Forelimb muscle (tissue), 1 donor: ENCODE results near the gene RBCK1. TPM values are rescaled to one million over a fixed set of nuclear protein-coding genes. Genes with fewer than 3 reads are reported as not detected.

ENCODE experiments used
- DNase-seq: peaks from one replicate; pipeline ENCODE4 v3.0.0-alpha.2; 2013; ENCODE audit warnings: low read depth
- polyA plus RNA-seq: library from polyadenylated mRNA; unstranded; fragments of 120-200 nt; gene quantifications from one replicate; pipeline ENCODE4 v1.2.1, GENCODE V29; 2013; ENCODE audit not compliant: insufficient read length

Gene RBCK1
- polyA plus RNA-seq, 1 donor = 48.3 TPM

DNA sequence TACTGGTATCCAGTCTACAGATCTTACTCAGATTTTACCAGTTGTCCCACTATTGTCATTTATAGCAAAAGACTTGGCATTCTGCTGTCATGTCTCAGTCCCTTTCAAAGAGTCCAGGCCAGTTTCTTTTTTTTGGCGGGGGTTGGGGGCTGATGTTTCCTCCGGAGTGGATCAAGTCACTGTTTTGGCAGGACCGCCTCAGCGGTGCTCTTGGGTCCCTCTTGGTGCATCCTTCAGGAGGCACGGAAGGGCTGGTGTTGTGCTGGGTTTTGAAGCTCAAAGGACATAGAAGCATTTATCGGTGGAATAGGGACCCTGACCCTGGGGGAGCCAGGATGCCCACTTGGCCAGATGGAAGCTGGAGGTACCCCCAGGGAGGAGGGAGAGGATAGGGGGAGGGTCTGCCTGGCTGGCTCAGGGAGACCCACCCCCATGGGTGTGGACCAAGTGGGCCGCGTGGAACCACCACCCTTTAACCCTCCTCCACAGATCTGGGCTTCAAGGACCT is 10.8 kb downstream of the RBCK1 start:
- no peak for DNase-seq

GRCh38 chr20:419556-420165 is 11.6 kb downstream of the RBCK1 start:
- no peak for DNase-seq

GRCh38 chr20:420166-420620 is 12.1 kb downstream of the RBCK1 start:
- DNase-seq = no peak

- no peak for DNase-seq
Observed at GRCh38 chr20:420721-421574, 12.8 kb downstream of the RBCK1 start.

DNA sequence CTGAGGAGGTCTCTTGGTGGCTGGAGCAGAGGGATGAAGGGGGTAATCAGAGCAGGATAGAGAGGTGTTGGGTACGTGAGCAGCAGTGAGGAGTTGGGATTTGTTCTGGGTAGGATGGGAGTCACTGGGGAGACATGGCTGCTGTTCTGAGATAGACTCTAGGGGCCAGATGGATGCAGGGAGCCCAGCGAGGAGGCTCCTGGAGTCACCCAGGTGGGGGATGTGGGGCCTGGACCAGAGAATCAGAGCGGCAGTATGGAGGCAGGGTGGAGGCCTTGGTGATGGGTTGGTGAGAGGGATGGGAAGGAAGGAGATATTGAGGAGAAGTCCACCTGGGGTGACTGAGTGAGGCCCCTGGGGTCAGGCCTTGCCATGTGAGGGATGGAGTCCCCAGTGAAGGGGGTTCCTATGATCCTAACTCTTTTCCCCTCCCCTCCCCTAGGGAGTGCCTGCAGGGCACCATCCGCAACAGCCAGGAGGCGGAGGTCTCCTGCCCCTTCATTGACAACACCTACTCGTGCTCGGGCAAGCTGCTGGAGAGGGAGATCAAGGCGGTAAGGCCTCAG is 13.7 kb downstream of the RBCK1 start:
- DNase-seq = no peak

GRCh38 chr20:426566-426965 is 18.5 kb downstream of the RBCK1 start:
- DNase-seq = no peak

DNA sequence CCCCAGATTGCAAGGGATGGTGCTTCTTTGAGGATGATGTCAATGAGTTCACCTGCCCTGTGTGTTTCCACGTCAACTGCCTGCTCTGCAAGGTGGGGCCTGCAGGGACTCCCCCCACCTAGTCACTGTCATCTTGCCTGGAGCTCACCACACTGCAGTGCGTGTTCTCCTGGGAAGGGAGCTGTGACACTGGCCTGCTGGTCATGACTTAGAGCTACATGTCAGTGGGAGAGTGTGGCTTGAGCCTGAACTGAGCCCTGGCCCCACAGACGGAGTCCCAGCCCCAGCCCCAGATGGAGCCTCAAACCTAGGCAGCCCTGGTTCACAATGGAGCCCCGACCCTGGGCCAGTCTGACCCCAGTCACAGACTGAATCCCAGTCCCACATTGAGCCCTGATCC is 19.3 kb downstream of the RBCK1 start:
- no peak for DNase-seq

- DNase-seq = no peak
Observed at GRCh38 chr20:427849-428657, 20.0 kb downstream of the RBCK1 start.

- DNase-seq = no peak
Observed at GRCh38 chr20:428658-429200, 20.6 kb downstream of the RBCK1 start.

GRCh38 chr20:430091-430999 is 22.2 kb downstream of the RBCK1 start:
- DNase-seq = no peak

DNA sequence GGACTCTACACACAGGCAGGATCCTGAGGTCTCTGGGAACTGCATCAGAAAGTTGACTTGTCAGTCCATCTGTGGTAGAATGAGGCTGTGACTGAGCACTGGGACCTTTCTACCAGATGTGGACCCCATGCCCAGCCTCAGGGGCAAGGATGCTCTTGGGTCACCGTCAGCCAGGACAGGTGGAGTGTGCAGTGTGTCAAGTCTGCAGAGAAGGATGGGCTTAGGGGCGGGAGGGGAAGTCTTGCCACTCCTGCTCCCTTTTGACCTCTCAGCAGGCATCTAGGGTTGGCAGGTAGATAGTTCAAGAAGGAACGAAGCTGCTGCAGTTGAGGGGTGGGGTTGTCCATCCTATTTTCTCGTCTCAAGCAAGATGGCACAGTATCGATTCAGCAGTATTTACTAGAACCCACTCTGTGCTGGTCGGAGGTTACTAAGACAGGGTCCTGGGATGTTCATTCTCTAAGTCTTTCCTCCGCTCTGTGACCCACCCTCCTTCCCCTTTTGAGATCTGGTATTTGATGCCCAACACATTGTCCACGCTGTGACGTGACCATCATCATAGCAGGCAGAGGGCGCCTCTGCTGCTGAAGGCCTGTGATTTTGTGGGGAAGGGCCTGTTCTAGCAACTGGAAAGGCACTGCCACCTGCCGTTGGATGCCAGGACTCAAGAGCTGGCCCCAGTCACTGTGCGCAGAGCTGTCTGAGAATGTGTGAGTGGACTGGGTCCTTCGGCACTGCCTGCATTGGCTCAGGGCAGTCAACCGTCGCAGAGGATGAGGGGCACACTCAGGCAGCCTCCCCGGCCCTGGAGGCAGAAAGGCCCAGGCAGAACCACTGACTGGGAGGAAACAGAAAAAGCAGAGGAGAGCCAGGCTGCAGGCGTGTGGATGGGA is 23.2 kb downstream of the RBCK1 start:
- no peak for DNase-seq

- no peak for DNase-seq
Observed at GRCh38 chr20:432208-432607, 24.1 kb downstream of the RBCK1 start.

DNA sequence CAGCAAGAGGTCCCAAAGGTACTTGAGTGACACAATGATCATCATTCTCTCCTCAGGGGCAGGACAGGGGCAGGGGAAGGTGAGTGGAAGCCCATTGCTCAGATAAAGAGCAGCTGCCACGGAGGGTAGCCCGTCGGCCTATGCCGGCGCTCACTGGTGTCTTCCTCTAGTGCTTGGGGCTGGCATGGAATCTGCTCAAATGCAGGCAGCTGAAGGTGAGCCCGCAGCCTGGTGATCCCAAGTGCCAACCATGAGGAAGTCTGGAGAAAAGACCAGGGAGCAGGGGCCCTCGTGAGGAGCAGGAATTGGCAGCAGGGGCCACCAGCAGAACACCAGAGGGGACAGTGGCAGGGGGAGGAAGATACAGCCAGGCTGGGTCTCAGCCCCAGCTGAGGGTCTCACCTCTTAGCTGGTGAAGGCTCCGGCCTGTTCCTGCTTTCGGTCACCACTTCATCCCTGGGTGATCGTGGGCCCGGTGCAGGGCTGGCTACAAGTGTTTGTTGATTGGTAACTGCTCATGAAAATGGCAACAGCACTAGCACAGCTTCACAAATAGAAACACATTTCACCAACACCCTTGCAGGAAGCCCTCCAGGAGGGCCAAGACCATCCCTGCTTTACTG is 24.7 kb downstream of the RBCK1 start:
- DNase-seq = no peak

DNA sequence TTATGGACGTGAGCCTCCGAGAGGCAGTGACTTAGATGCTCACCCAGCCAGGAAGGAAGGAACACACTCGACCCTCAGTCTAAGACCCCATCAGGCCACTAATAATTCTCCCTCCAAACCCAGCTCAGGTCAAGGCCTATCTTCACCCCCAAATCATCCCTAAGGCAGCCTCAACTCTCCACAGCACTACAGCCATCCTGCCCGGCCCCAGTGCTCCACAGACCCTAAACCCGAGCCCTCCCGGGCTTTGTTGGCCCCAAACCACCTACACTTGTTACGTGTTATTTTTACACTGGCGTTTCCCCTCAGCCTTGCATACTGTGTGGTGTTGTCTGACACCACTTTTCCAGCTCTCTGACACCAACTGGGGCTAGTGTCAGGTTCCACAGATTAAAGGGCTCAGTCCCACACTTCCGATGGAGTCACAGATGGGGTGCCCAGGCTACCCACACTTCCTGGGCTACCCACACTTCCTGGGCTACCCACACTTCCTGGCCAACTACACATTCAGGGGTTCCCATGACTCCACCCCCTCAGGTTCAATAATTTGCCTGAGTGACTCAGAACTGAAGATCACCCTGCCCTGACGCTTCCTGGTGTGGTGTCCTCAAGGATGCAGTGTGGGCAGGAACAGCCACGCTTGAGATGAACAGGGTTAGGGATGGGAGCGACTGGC is 25.3 kb downstream of the RBCK1 start:
- DNase-seq = no peak

GRCh38 chr20:434221-434620 is 26.1 kb downstream of the RBCK1 start:
- DNase-seq = no peak

- DNase-seq = no peak
Observed at GRCh38 chr20:434661-435419, 26.7 kb downstream of the RBCK1 start.

GRCh38 chr20:435558-435957 is 27.5 kb downstream of the RBCK1 start:
- no peak for DNase-seq

DNA sequence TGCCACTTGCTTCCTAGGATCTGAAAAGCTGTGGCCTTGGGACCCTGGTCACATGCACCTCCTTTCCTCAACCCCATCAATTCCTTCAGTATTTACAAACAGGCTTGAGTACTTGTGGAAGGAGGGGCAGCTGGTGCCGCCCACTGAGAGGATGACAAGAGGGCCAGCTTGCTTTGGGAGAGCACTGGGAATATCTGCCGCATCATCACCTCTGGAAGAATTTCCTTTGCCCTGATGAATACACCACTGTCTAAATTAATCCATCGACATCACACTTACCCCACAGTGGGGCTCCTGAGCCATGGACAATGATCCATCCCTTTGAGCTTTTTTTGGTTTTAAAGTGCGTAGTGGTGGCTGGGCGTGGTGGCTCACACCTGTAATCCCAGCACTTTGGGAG is 28.4 kb downstream of the RBCK1 start:
- DNase-seq = no peak
